OCI-LY7 (cell line): ENCODE results near the gene UBQLN1. TPM values are rescaled to one million over a fixed set of nuclear protein-coding genes. Genes with fewer than 3 reads are reported as not detected.

Source experiments
- BruUV-seq: library from RNA; stranded (reverse); fragments of 400-500 nt; replicated peaks from 2 replicates; lab custom pipeline; 2021; lab: Mats Ljungman, UMichigan
- CTCF ChIA-PET: fragments of 300-600 bp; sonication (Branson Sonifier 250); formaldehyde crosslinking; loops from one replicate; lab custom pipeline; 2022; ENCODE audit warnings: antibody characterized with exemption; ENCODE audit not compliant: unreplicated experiment; lab: Charles Lee
- POLR2A ChIA-PET: fragments of 300-600 bp; sonication (Branson Sonifier 250); formaldehyde crosslinking; loops from one replicate; lab custom pipeline; 2022; ENCODE audit warnings: antibody characterized with exemption; lab: Charles Lee
- DNase-seq: peaks from one replicate; pipeline ENCODE4 v3.0.0-alpha.2; 2015; ENCODE audit warnings: low spot score
- H2AFZ ChIP-seq: fragments of 200-600 bp; sonication (generic), shearing (Covaris generic); 2 replicates; pipeline ENCODE4 v1.6.1; 2014; ENCODE audit warnings: mild to moderate bottlenecking, antibody characterized with exemption, low read length, moderate library complexity
- H3K27ac ChIP-seq: fragments of 200-600 bp; sonication (generic); 2 replicates; pipeline ENCODE4 v1.5.1; 2014; ENCODE audit warnings: mixed run types, low read depth, mild to moderate bottlenecking, moderate library complexity, low read length, inconsistent platforms; ENCODE audit not compliant: poor library complexity, severe bottlenecking
- H3K36me3 ChIP-seq: fragments of 200-600 bp; sonication (generic); 2 replicates; pipeline ENCODE4 v1.6.1; 2014; ENCODE audit warnings: mild to moderate bottlenecking, antibody characterized with exemption, low read length, moderate library complexity, mixed read lengths; ENCODE audit not compliant: insufficient read depth
- H3K4me1 ChIP-seq: fragments of 200-600 bp; sonication (generic); 2 replicates; pipeline ENCODE4 v1.5.1; 2014; ENCODE audit warnings: mild to moderate bottlenecking, low read length; ENCODE audit not compliant: insufficient read depth, poor library complexity, severe bottlenecking
- H3K4me2 ChIP-seq: fragments of 200-600 bp; sonication (generic); 2 replicates; pipeline ENCODE4 v1.6.1; 2014; ENCODE audit warnings: mild to moderate bottlenecking, low read length
- H3K4me3 ChIP-seq: fragments of 200-600 bp; sonication (generic); 2 replicates; pipeline ENCODE4 v1.5.1; 2014; ENCODE audit warnings: mild to moderate bottlenecking, low read depth, low read length; ENCODE audit not compliant: poor library complexity, severe bottlenecking
- H3K79me2 ChIP-seq: fragments of 200-600 bp; sonication (generic); 2 replicates; pipeline ENCODE4 v1.6.1; 2016; ENCODE audit warnings: low read depth, mild to moderate bottlenecking, low read length, moderate library complexity, mixed read lengths; ENCODE audit not compliant: insufficient read depth
- H3K9me2 ChIP-seq: fragments of 200-600 bp; sonication (generic); 2 replicates; pipeline ENCODE4 v1.6.1; 2016; ENCODE audit warnings: mild to moderate bottlenecking, low read length, mixed read lengths; ENCODE audit not compliant: insufficient read depth
- H3K9me3 ChIP-seq: fragments of 200-600 bp; sonication (generic); 2 replicates; pipeline ENCODE4 v1.6.1; 2014; ENCODE audit warnings: mild to moderate bottlenecking, mixed run types, low read length, mixed read lengths
- H4K20me1 ChIP-seq: fragments of 200-600 bp; sonication (generic); 2 replicates; pipeline ENCODE4 v1.6.1; 2014; ENCODE audit warnings: mild to moderate bottlenecking, antibody characterized with exemption, low read length, moderate library complexity, mixed read lengths; ENCODE audit not compliant: insufficient read depth
- EZH2phosphoT487 ChIP-seq: fragments of 200-600 bp; sonication (generic); IDR thresholded peaks from 2 replicates; pipeline ENCODE4 v1.6.1; 2018; ENCODE audit warnings: low read depth, borderline replicate concordance, mild to moderate bottlenecking, mixed run types, antibody characterized with exemption, low read length, moderate library complexity, mixed read lengths
- intact Hi-C: fragments of 100-400 bp; cut with micrococcal nuclease; formaldehyde crosslinking; loops from one replicate; pipeline ENCODE4 v1.10.0; 2022; ENCODE audit not compliant: unreplicated experiment
- total RNA-seq, 2 experiments: library from RNA; depleted of rRNA in 1 of 2; stranded (reverse); fragments of >200 nt in 1 of 2; shearing (Covaris generic) in 1 of 2; gene quantifications; 2 replicates each; pipeline ENCODE4 v1.2.3, GENCODE V29; 2014 to 2022
- TF ChIP-seq, protein P1 (sequence below): fragments of 200-600 bp; sonication (generic); conservative IDR thresholded peaks from 2 replicates; pipeline ENCODE4 v1.5.1; 2014; ENCODE audit warnings: mild to moderate bottlenecking, antibody characterized with exemption, low read length, moderate library complexity, mixed read lengths

UBQLN1 gene
- total RNA-seq, 2 experiments from 2014 or later = 115 to 179 TPM

DNA sequence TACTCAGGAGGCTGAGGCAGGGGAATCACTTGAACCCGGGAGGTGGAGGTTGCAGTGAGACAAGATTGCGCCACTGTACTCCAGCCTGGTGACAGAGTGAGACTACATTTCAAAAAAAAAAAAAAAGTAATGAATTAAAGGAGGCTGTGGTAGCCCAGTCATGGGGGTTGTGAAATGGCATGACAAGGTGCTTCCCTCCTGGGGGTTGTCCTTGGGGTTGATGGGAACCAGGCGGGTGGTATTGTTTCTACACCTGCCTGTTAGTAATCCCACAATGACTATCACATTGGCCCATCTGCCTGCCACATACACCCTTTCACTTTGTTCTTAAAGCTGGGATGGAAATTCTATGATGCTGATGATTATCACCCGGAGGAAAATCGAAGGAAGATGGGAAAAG, 79.2 kb downstream of the UBQLN1 start:
- no peaks in the 10 kb centered on the region for H4K20me1 ChIP-seq
- BruUV-seq = no TSS peak

DNA sequence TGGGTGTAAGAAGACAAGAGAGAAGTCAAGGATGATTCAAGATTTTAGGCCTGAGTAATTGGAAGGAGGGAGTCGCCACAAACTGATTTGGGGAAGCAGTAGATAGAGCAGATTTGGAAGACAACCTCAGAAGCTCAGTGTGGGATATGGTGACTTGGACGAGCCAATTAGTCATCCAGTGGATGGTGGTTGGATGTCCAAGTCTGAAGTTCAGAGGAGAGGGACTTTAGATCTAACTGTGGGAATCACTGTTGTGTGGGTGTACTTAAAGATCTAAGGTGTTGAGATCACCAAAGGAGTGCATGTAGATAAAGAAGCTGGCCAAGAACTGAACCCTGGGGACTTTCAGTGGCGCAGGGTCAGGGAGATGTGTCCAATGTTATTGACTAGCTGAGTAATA, 82.6 kb downstream of the UBQLN1 start:
- CTCF ChIA-PET = no interaction called here
- Histone ChIP-seq H3K36me3 (no peaks in the 10 kb centered on the region; the same call in 1 of the 2 replicates), H3K9me3 (no peaks in the 10 kb centered on the region), H3K4me2 (no peak overlapping the region), H3K4me3 (no peak overlapping the region), H4K20me1 (no peaks in the 10 kb centered on the region), H3K27ac (no peak overlapping the region), H3K4me1 (peaks cover 22% of the 10 kb centered on the region), H3K79me2 (no peaks in the 10 kb centered on the region), H3K9me2 (no peaks in the 10 kb centered on the region), H2AFZ (no peak overlapping the region)
- POLR2A ChIA-PET = interaction anchor here (1.4 to 4.3 kb wide), 4 partner anchors 23 to 83 kb away, joined by 3 to 19 read pairs (median 7); partner anchors contain the start of gene UBQLN1
- no peak for DNase-seq
- TF ChIP-seq, protein P1, sequence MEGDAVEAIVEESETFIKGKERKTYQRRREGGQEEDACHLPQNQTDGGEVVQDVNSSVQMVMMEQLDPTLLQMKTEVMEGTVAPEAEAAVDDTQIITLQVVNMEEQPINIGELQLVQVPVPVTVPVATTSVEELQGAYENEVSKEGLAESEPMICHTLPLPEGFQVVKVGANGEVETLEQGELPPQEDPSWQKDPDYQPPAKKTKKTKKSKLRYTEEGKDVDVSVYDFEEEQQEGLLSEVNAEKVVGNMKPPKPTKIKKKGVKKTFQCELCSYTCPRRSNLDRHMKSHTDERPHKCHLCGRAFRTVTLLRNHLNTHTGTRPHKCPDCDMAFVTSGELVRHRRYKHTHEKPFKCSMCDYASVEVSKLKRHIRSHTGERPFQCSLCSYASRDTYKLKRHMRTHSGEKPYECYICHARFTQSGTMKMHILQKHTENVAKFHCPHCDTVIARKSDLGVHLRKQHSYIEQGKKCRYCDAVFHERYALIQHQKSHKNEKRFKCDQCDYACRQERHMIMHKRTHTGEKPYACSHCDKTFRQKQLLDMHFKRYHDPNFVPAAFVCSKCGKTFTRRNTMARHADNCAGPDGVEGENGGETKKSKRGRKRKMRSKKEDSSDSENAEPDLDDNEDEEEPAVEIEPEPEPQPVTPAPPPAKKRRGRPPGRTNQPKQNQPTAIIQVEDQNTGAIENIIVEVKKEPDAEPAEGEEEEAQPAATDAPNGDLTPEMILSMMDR = no peak
- TF ChIP-seq EZH2phosphoT487 = no peak
- BruUV-seq = no TSS peak
- intact Hi-C loops = no loop called here

More for the DNA sequence above, 79.2 kb downstream of the UBQLN1 start:
- no peak overlapping the region for H3K27ac ChIP-seq
- no peaks in the 10 kb centered on the region for H3K79me2 ChIP-seq
- no peak for TF ChIP-seq EZH2phosphoT487
- TF ChIP-seq, protein P1 = no peak
- H3K4me1 ChIP-seq = peaks cover 8% of the 10 kb centered on the region
- no peak overlapping the region for H2AFZ ChIP-seq
- POLR2A ChIA-PET = interaction anchor here (1.5 kb wide), 1 partner anchor 12 kb away, joined by 3 read pairs; no protein-coding TSS in a partner anchor
- CTCF ChIA-PET = no interaction called here
- DNase-seq = no peak
- no peaks in the 10 kb centered on the region for H3K9me2 ChIP-seq
- peaks cover 4% of the 10 kb centered on the region; the same call in 1 of the 2 replicates for H3K36me3 ChIP-seq
- no peaks in the 10 kb centered on the region for H3K9me3 ChIP-seq
- no peak overlapping the region for H3K4me2 ChIP-seq
- no peak overlapping the region for H3K4me3 ChIP-seq
- intact Hi-C loops = no loop called here

DNA sequence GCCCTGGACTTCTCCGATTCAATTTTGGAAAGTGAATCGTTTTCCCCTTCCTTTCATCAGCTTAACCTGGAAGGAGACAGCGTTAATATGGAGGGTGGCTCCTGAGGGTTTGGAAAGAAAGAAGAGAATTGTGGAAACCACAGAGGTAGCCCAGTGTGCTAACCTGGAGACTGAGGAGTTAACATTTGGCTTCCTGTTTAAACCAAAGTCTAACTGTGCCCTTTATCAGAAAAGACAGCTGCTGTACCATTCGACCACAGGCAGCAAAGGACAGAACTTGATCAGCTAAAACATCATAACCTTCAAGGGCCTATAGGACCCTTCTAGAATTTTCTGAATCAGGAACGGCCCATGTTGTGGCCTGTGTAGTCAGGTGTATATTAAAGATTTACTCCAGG, 84.1 kb downstream of the UBQLN1 start:
- Histone ChIP-seq H4K20me1 (no peaks in the 10 kb centered on the region), H3K36me3 (no peaks in the 10 kb centered on the region; the same call in 1 of the 2 replicates), H3K9me2 (no peaks in the 10 kb centered on the region), H3K9me3 (no peaks in the 10 kb centered on the region), H3K79me2 (no peaks in the 10 kb centered on the region), H3K4me2 (peak overlapping the region; percentile 67), H3K4me3 (peak overlapping the region; percentile 72), H3K4me1 (peaks cover 22% of the 10 kb centered on the region), H3K27ac (peak overlapping the region; percentile 56), H2AFZ (peak overlapping the region; percentile 92; the same call in 1 of the 2 replicates)
- TF ChIP-seq, protein P1 = no peak; the same call in 1 of the 2 replicates
- no peak for TF ChIP-seq EZH2phosphoT487
- intact Hi-C loops = loop anchor here (1.0 to 5.0 kb wide), 2 partner anchors 84 to 194 kb away; partner anchors contain the start of genes GKAP1 and UBQLN1
- peak; percentile 53 for DNase-seq
- no TSS peak for BruUV-seq
- POLR2A ChIA-PET = interaction anchor here (0.6 to 4.3 kb wide), 10 partner anchors 9 to 298 kb away, joined by 3 to 19 read pairs (median 6); partner anchors contain the start of gene UBQLN1
- CTCF ChIA-PET = no interaction called here
